ENCODE measurements around the gene C5orf58. TPM values are rescaled to one million over a fixed set of nuclear protein-coding genes. Genes with fewer than 3 reads are reported as not detected.

C5orf58 gene
- total RNA-seq, 1 donor from 2014 or later, result not detected

DNA sequence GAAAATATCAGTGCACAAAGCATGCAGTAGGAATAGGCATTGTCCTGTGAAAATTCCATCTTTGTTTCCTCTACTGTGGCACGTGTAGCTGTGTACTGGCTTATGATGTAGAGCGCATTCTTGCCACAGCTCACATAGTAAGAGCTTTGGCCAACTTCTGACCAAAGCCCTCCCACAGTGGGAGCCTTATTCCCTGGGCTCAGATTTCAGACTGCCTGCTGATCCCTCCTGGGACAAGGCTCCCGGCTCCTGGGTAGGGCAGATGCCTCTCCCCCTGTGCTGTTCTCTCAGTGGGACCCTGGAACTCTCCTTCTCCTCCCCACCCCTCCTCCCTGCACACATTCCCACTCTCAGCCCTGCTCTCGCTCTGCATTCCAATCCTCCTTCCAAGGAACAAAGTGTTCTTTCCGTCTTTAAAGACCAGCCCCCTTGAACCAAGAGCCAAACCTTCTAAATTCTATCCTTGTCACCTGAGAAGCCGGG lies 47.3 kb downstream of the C5orf58 start:
- H3K27ac ChIP-seq (ENCODE audit: low read depth, low read length), result no peak overlapping the region
- no peak overlapping the region for H3K9ac ChIP-seq (ENCODE audit: low read length)
- no peaks in the 10 kb centered on the region for H3K36me3 Mint-ChIP-seq (ENCODE audit: low read depth, unreplicated experiment)
- H3K4me1 ChIP-seq (ENCODE audit: insufficient read depth, low read length), result no peaks in the 10 kb centered on the region
- H2AFZ ChIP-seq (ENCODE audit: low read depth, low read length), result no peak overlapping the region
- H3K9me3 Mint-ChIP-seq (ENCODE audit: unreplicated experiment), result peaks cover 19% of the 10 kb centered on the region
- no peaks in the 10 kb centered on the region for H3K9me3 ChIP-seq (ENCODE audit: insufficient read depth, low read depth, low read length)
- H4K20me1 ChIP-seq (ENCODE audit: insufficient read depth, low read length), result no peaks in the 10 kb centered on the region
- no peak overlapping the region for H3K27ac Mint-ChIP-seq (ENCODE audit: unreplicated experiment)
- no peak overlapping the region for H3K4me2 ChIP-seq (ENCODE audit: low read length)
- H3K4me1 Mint-ChIP-seq (ENCODE audit: low read depth, unreplicated experiment), result peaks cover 9% of the 10 kb centered on the region
- no peaks in the 10 kb centered on the region for H3K36me3 ChIP-seq (ENCODE audit: insufficient read depth, low read length)
- H3K27me3 Mint-ChIP-seq (ENCODE audit: low read depth, unreplicated experiment), result peaks cover 27% of the 10 kb centered on the region
- FAIRE-seq (no peak), DNase-seq (ENCODE audit: low read depth) (no peak)
- TF ChIP-seq, protein P1, sequence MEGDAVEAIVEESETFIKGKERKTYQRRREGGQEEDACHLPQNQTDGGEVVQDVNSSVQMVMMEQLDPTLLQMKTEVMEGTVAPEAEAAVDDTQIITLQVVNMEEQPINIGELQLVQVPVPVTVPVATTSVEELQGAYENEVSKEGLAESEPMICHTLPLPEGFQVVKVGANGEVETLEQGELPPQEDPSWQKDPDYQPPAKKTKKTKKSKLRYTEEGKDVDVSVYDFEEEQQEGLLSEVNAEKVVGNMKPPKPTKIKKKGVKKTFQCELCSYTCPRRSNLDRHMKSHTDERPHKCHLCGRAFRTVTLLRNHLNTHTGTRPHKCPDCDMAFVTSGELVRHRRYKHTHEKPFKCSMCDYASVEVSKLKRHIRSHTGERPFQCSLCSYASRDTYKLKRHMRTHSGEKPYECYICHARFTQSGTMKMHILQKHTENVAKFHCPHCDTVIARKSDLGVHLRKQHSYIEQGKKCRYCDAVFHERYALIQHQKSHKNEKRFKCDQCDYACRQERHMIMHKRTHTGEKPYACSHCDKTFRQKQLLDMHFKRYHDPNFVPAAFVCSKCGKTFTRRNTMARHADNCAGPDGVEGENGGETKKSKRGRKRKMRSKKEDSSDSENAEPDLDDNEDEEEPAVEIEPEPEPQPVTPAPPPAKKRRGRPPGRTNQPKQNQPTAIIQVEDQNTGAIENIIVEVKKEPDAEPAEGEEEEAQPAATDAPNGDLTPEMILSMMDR (IDR thresholded peaks at IDR 0.05; ENCODE audit: insufficient read depth, low read depth, low read length), result no peak
- H3K27me3 ChIP-seq (ENCODE audit: insufficient read depth, low read length), result no peaks in the 10 kb centered on the region
- no peaks in the 10 kb centered on the region for H3K79me2 ChIP-seq (ENCODE audit: insufficient read depth, low read length)
- no peak overlapping the region for H3K4me3 ChIP-seq (ENCODE audit: insufficient read depth, low read depth, low read length)
- H3K4me3 Mint-ChIP-seq (ENCODE audit: unreplicated experiment), result no peak overlapping the region

DNA sequence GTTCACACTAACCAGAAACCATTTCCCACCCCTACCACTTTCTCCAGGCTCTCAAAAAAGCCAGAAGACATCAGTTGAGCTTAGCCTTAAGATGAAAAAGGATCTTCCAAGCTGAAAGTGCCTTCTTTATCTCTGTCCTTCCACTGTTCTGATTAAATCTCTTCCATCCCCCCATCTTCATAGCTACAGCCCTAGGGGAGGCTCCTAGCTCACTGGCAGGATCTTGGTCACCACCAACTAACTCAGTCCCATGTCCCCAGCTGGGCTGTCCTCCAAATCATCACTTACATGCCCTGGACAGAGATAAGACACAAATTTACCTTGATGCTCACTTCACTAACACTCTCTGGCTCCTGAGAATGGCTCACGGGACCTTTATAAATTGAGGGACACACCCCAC lies 50.5 kb downstream of the C5orf58 start:
- Mint-ChIP-seq H3K27me3 (ENCODE audit: low read depth, unreplicated experiment) (peaks cover 2% of the 10 kb centered on the region), H3K4me3 (ENCODE audit: unreplicated experiment) (no peak overlapping the region), H3K9me3 (ENCODE audit: unreplicated experiment) (peaks cover 29% of the 10 kb centered on the region), H3K36me3 (ENCODE audit: low read depth, unreplicated experiment) (no peaks in the 10 kb centered on the region), H3K27ac (ENCODE audit: unreplicated experiment) (no peak overlapping the region), H3K4me1 (ENCODE audit: low read depth, unreplicated experiment) (peaks cover 9% of the 10 kb centered on the region)
- no peaks in the 10 kb centered on the region for H3K4me1 ChIP-seq (ENCODE audit: insufficient read depth, low read length)
- H3K27ac ChIP-seq (ENCODE audit: low read depth, low read length), result no peak overlapping the region
- no peaks in the 10 kb centered on the region for H3K27me3 ChIP-seq (ENCODE audit: insufficient read depth, low read length)
- H4K20me1 ChIP-seq (ENCODE audit: insufficient read depth, low read length), result no peaks in the 10 kb centered on the region
- H3K79me2 ChIP-seq (ENCODE audit: insufficient read depth, low read length), result no peaks in the 10 kb centered on the region
- TF ChIP-seq EZH2 (IDR thresholded peaks at IDR 0.05; ENCODE audit: insufficient read depth, low read length), result no peak
- TF ChIP-seq, protein P1 (IDR thresholded peaks at IDR 0.05; ENCODE audit: insufficient read depth, low read depth, low read length), result no peak
- no peak overlapping the region for H3K4me3 ChIP-seq (ENCODE audit: insufficient read depth, low read depth, low read length)
- H2AFZ ChIP-seq (ENCODE audit: low read depth, low read length), result no peak overlapping the region
- DNase-seq (ENCODE audit: low read depth) (no peak), FAIRE-seq (no peak)
- no peaks in the 10 kb centered on the region for H3K36me3 ChIP-seq (ENCODE audit: insufficient read depth, low read length)
- no peak overlapping the region for H3K9ac ChIP-seq (ENCODE audit: low read length)
- no peak overlapping the region for H3K4me2 ChIP-seq (ENCODE audit: low read length)
- H3K9me3 ChIP-seq (ENCODE audit: insufficient read depth, low read depth, low read length), result no peaks in the 10 kb centered on the region

DNA sequence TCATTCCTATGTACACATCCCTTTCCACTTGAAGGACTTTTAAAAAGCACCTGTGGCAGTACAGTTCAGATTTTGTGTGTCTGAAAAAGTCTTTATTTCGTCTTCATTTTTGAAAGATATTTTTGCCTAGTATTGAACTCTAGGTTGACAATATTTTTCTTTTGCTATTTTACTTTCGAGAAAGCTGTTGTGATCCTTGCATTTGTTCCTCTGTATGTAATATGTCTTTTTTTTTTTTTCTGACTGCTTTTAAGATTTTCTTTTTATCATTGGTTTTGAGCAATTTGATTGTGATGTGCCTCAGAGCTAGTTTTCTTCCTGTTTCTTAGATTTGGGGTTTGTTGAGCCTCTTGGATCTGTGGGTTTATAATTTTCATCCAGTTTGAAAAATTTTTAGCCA lies 51.4 kb downstream of the C5orf58 start:
- FAIRE-seq, result no peak
- H3K4me1 Mint-ChIP-seq (ENCODE audit: low read depth, unreplicated experiment), result peaks cover 6% of the 10 kb centered on the region

More for the DNA sequence above, 51.4 kb downstream of the C5orf58 start:
- H2AFZ ChIP-seq (ENCODE audit: low read depth, low read length), result no peak overlapping the region
- no peaks in the 10 kb centered on the region for H3K27me3 ChIP-seq (ENCODE audit: insufficient read depth, low read length)
- no peaks in the 10 kb centered on the region for H3K36me3 ChIP-seq (ENCODE audit: insufficient read depth, low read length)
- no peak overlapping the region for H3K27ac ChIP-seq (ENCODE audit: low read depth, low read length)
- no peaks in the 10 kb centered on the region for H3K4me1 ChIP-seq (ENCODE audit: insufficient read depth, low read length)
- peaks cover 2% of the 10 kb centered on the region for H3K27me3 Mint-ChIP-seq (ENCODE audit: low read depth, unreplicated experiment)
- H4K20me1 ChIP-seq (ENCODE audit: insufficient read depth, low read length), result no peaks in the 10 kb centered on the region
- H3K9me3 ChIP-seq (ENCODE audit: insufficient read depth, low read depth, low read length), result no peaks in the 10 kb centered on the region
- H3K79me2 ChIP-seq (ENCODE audit: insufficient read depth, low read length), result no peaks in the 10 kb centered on the region
- H3K4me2 ChIP-seq (ENCODE audit: low read length), result no peak overlapping the region
- H3K4me3 Mint-ChIP-seq (ENCODE audit: unreplicated experiment), result no peak overlapping the region
- H3K9me3 Mint-ChIP-seq (ENCODE audit: unreplicated experiment), result peaks cover 32% of the 10 kb centered on the region
- H3K4me3 ChIP-seq (ENCODE audit: insufficient read depth, low read depth, low read length), result no peak overlapping the region
- H3K36me3 Mint-ChIP-seq (ENCODE audit: low read depth, unreplicated experiment), result no peaks in the 10 kb centered on the region
- TF ChIP-seq, protein P1 (IDR thresholded peaks at IDR 0.05; ENCODE audit: insufficient read depth, low read depth, low read length), result no peak
- TF ChIP-seq EZH2 (IDR thresholded peaks at IDR 0.05; ENCODE audit: insufficient read depth, low read length), result no peak
- DNase-seq (ENCODE audit: low read depth), result no peak
- no peak overlapping the region for H3K9ac ChIP-seq (ENCODE audit: low read length)
- no peak overlapping the region for H3K27ac Mint-ChIP-seq (ENCODE audit: unreplicated experiment)
